GM21737 (cell line): Measurements from ENCODE around the gene USP32.

ENCODE experiments used
- ATAC-seq: cut with Tn5 transposase; IDR thresholded peaks from one replicate; pipeline ENCODE4 v1.9.1; 2021; ENCODE audit warnings: mild to moderate bottlenecking, moderate library complexity; ENCODE audit not compliant: unreplicated experiment

USP32 gene

DNA sequence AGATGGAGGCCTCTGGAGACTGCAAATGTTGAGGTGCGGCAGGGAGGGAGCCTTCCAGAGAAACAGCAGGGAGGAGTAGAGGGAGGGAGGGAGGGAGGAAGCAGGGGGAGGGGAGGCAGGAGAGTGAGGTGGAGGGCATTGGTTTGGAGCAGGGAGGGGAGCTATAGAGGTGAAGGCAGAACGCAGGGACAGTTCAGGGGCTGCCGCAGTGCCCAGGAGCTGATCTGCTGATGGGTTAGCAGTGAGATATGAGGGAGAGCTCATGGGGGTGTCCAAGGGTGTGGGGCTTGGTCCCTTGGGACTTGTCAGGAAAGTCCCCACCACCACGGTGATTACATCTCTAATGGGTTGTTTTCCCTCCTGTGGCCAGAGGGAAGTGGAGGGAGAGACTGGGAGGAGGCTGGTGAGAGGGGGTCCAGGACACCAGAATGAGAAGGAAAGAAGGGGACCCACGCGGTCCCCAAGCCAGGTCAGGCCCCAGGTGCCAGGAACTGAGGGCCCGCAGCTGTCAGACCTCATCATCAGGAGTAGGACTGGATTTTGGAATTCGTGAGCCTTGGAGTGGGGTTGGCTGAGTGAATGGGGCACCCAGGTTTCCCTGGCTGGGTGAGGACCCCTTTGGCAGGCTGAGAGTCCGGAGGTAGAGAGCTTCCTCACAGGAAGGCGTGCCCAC lies 231.0 kb downstream of the USP32 start:
- no peak for ATAC-seq

DNA sequence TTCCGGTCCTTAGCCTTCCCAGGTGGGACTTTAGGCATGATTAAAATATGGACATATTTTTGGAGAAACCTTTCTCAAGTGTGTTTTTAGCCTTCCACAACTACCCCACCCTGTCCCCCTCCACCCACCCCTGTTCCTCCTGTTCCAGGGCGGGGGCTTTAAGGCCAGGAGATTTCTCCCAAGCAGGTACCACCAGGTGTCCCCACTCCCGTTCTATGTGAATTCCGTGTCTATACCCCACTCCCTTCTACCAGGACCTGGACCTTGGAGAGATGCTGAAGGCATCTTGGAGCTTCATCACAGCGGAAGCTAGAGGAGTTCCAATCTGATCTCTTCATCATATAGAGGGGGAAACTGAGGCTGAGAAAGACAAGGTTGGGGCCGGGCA lies 232.5 kb downstream of the USP32 start:
- no peak for ATAC-seq

DNA sequence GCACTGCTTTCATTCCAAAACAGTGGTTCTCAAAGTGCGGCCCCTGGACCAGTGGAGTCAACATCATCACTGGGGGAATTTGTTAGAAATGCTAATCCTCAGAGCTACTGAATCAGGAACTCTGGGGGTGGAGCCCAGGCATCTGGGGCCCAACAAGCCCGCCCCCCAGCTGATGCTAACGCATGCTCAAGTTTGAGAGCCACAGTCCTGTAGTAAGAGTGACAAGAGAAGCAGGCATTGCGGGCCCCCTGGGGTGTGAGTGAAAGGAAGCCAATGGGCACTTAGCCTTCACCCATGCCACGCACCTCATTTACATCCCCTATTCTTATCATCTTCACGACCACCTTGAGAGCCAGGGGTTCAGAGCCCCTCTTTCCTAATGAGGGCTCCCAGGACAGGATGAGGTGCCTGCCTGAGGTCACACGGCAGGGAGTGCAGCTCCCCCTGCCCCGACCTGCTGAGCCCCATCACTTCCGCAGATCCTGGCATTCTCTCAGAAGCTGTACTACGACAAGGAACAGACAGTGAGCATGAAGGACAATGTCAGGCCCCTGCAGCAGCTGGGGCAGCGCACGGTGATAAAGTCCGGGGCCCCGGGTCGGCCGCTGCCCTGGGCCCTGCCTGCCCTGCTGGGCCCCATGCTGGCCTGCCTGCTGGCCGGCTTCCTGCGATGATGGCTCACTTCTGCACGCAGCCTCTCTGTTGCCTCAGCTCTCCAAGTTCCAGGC lies 233.0 kb downstream of the USP32 start:
- ATAC-seq = no peak

DNA sequence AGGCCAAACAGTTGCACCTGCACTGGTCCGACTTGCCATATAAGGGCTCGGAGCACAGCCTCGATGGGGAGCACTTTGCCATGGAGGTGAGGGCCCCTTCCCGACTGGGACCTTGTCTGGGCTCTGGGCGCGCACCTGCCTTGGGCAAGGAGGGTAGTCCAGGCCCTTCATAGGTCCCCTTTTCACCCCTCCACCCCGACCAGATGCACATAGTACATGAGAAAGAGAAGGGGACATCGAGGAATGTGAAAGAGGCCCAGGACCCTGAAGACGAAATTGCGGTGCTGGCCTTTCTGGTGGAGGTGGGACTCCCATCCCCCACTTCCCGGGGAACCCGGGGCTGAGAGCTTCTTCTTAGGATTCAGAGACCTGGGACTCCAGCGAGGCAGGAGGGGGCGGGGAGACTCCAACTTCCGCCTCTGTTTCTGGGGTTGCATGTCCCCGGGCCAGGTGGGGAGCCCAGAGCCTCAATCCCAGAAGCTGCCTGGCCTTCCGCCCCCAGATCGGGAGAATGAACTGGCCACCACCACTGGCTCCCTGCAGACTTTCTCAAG lies 234.4 kb downstream of the USP32 start:
- no peak for ATAC-seq

DNA sequence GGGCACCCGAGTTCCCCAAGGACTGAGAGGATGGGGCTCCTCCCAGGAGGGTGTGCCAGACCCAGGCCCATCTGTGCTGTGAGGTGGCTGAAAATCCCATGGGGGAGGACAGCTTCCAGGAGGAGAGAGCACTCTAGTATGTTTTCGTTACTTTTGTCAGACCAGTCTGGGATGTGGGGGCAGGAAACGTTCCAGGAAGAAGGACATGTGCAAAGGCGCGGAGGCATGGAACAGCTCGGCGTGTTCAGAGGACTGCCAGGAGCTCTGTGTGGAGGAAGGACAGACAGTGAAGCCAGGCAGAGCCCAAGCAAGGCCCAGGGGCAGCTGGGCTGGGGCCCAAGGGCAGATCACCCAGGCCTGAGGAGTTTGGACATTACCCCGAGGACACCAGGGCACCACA lies 235.2 kb downstream of the USP32 start:
- ATAC-seq = no peak

DNA sequence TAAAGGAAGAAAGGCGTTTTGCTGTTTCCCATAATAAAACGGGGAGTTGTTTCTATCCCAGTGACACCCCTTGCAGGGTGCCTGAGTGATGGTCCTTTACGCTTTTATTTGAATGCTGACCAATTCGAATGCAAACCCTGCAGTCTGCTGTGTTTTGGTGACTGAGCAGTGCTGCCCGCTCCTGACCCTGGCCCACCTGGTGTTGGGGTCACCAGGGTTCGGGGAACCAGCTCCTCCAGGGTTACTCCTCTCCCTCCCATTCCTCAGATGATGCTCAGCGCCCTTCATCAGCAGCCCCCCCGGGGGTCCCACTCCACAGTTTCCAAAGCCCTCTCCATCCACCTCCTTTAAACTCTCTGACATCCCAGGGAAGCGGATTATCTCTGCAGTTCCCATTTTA lies 236.1 kb downstream of the USP32 start:
- no peak for ATAC-seq

DNA sequence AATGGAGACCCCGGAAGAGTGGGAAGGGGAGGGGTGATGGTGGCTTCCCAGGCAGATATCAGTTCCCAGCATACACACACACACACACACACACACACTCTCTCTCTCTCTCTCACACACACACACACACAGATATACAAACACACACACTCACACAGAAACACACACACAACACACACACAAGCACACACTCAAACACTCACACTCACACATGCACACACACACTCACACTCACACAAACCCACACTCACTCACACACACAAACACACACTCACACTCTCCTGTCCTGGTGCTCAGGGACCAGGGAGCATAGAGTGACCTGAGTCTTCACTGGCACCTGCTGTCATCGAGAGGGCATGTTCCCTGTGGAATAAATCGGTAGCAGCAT lies 236.5 kb downstream of the USP32 start:
- ATAC-seq = no peak

DNA sequence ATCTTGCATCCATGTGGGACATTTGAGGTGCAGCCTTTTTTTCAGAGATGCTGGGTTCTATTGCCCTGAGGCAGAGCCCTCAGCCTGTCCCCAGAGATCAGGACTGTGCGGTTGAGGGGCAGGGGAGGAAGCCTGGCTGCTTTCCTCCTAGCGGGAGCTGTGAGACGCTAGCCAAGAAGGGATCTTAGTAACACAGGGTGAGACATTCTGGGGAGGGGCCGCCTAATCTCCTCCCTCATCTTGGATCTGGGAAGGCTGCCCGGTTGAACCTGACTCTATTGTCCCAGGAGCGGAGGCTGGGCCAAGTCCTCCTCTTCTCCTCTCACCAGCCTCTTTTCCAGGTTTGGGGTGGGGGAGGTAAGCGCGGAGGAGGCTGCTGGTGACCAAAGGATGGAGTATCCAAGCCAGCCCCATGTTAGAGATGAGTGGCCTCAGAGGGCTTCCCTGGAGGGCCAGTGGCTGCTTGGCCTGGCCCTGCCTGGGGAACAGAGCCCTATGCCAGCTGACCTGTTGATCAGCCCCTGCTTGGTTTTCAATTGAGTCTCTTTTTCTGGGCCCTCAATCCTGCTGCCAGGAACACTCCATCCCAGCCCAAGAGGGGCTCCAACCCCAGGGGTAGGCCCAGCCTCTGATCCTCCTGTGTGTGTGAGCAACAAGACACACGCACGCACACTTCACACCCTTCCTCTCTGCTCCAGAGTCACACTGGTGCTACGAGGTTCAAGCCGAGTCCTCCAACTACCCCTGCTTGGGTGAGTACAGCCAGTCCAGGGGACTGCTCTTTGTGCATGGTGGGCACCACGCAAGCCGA lies 237.1 kb downstream of the USP32 start:
- ATAC-seq = no peak

DNA sequence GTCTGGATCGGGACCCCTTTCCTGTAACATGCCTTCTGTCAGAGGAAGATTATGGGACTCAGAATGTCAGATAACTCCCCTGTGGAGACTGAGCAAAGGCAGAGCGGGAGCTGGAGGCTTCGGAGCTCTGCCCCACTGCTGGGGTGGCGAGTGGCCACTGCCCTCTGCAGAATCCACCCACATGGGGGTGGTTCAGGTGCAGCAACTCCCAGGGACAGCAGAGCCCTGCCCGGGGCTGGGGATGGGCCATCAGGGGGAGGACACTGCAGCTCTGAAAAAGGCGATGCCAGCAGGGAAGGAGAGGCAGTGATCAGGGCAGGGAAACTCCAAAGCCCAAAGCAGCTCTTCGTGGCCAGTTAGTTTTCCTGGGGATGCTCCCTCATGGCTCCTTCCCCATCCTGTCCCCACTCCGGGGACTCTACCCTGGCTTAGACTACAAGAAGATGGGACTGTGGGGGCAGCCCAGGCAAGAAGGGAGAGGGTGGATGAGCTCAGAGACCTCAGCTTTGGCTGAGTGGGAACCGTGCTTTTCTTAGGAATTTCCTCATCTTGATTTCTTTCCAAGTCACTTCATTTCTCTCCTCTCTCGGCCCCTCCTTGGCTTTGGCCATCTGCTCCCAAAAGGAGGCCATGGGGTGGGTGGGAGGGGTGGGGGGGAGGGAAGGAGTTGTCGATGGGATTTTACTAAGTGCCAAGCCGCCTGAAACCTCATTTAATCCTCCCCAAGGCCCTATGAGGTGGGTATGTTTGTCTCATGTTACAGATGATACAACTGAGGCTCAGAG lies 238.1 kb downstream of the USP32 start:
- no peak for ATAC-seq

DNA sequence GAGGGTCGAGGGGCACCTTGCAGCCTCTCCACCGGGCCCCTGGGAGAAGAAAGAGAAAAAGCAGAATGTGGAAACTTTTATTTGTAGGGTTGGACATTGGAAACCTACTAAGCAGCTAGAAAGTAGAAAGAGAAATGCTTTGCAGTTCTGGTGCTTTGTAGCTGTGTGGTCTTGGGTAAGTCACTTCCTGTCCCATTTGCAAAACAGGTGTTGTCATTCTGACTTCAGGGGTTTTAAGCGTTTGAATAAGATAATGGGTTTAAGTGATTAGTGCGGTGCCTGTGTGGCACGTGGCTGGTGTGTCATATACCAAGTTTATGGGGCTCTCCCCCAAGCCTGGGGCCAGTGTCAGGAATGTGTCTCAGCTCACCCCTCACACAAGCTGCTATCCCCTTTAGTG lies 240.6 kb downstream of the USP32 start:
- no peak for ATAC-seq

DNA sequence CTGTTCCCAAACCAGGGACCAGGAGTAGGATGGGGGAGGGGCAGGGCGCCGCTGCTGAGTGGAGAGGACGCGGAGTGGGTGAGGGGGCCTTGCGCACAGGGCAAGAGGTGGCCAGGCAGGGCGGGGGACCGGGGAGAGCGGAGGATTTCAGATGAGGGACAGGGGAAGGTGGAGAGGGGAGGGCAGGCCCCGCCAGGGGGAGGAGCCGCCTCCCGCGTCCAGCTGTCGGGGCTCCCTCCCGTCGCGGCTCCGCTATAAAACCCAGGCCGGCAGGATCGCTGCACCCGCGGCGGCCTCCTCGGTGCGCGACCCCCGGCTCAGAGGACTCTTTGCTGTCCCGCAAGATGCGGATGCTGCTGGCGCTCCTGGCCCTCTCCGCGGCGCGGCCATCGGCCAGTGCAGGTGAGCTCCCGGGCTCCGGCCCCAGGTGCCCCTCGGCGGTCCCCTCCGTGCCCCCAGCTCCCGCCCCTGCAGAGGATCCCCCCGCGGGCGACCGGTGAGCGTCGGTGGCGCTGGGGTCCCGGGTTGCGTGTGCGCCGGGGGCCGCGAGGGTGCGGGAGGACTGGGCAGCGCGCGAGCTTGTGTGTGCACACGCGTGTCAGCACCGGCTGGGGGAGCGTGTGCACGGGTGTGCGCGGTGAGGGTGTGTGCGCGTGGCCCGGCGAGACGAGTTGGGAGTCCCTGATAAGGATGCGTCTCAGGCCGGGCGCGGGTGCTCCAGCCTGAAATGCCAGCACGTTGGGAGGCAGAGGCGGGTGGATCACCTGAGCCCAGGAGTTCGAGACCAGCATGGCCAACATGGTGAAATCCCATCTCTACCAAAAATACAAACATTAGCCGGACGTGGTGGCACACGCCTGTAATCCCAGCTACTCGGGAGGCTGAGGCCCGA lies 242.0 kb downstream of the USP32 start, which contains the start of gene CA4:
CA4 (plus strand) TSS at position 283 of the 892 bp plus-strand sequence; CDS start at position 345, 62 bp downstream.
- no peak for ATAC-seq

DNA sequence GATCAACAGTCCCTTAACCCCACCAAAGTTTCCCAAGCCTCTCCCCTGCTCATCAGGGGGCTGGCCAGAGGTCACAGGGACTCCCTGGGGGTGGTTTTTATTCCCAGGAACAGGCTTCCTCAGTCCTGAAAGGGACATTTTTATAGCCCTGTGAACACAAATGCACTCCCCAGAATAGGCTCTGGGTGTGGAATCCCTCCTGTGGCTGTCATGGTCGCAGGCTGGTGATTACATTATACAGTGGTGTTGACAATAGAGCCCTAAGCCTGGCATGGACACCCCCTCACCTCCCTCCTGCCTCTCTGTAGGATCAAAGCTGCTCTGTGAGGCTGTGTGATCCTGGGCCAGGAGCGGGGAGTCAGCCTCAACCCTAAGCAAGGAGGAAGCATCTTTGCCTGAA lies 243.6 kb downstream of the USP32 start:
- no peak for ATAC-seq

DNA sequence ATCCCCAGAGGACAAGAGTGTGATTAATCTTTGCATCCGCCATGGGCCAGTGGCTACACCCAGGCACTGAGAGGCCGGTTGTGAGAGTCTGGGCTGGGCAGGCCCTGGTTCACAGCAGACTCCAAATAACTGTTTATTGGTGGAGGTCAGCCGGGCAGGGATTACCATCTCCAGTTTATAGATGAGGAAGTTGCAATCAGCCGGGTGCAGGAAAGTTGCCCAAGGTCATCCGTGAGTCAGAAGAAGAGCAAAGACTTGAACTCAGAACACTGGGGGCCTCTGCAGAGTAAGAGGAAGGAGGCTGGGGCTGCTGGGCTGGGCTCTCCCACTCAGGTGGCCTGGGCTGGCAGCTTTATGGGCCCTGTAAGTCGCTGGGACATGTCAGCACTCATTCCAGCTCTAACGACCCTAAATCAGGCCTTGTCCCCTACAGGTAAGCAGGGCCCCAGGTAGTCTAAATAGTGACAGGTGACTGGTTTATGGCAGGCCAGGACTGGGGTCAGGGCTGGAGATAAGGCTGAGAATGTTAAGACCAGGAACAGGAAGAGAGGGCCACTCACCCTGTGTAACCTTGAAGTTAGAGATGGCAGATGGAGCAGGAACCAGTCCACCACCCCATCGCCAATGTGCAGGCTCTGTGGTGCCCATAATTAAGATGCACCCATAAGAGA lies 244.2 kb downstream of the USP32 start:
- no peak for ATAC-seq

DNA sequence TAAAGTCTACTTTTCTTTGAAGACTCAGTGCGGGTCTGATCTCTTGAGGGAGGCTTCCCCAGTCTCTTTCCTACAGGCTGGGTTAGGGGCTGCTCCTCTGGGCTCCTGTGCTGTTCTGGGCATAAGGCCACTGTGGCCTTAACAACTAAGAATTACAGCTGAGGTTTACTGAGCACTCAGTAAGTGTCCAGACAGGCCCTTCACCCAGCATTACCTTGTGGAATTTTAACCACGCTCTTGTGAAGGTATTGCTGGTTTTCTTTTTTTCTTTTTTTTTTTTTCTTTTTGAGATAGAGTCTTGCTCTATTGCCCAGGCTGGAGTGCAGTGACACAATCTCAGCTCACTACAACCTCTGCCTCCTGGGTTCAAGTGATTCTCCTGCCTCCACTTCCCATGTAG lies 245.7 kb downstream of the USP32 start:
- no peak for ATAC-seq

DNA sequence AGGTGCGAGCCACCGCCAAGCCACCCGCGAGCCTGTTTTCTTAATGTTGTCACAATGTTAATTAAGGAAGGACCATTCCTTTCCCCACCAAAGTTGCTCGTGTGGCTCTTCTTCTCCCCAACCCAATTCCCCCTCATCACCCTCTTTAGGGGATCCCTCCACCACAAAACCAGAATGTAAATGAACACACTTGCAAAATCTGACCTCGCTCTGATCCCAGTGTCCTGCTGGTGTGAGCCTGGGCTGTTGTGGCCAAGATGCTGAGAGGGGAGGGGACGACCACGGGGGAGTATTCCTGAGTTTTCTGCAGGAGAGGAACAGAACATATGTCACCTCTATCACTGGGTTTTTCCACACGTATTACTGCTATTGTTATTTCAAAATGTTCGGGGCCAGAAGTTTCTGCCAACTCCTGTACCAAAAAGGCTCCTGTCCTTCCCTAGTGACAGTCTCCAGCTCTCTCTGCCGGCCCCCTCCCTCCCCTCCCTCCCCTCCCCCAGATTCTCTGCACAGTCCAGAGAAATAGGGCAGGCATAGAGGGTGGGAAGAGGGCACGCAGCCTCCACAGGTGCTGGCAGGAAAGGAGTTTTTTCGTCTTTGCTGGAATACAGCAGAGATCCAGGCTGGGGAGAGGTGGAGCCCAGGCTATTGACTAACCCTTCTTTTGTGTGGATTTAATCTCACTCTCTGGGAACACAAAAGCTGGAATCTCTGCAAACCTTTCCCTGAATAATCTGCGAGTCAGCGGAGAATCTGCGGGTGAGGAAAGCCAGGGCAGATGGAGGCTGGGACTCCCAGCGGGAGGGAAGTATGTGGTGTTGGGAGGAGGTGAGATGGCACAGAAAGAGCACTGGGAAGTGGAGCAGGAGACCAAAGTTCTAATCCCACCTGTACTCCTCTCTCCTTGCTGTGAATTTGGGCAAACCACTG lies 246.7 kb downstream of the USP32 start:
- ATAC-seq = no peak

DNA sequence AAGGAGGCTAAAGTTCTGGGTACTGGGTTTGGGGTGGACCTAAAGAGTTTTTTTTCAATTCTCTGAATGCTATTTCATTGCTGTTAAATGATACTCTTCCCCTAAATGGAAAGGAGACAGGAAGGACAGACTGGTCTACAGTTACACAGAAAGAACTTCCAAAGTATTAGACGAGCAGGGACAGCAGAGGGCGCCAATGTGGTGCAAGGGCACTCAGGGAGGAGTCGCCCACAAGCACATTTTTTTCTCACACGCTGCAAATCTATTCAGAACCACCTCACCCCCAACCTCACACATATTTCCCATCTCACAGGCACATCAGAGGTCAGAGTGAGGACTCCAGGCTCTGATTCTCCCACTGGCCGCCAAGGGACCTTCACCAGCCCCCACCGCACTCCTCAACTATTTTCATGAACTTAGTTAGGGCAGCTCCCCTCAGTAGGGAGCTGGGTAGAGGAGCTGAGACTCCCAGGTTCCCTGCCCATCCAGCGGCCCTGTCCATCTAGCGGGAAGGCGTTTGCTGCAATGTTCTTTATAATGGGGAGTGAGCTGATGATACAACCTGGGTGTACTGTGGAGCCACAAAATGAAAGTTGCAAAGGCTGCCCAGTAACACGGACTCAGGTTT lies 248.9 kb downstream of the USP32 start:
- ATAC-seq = no peak

DNA sequence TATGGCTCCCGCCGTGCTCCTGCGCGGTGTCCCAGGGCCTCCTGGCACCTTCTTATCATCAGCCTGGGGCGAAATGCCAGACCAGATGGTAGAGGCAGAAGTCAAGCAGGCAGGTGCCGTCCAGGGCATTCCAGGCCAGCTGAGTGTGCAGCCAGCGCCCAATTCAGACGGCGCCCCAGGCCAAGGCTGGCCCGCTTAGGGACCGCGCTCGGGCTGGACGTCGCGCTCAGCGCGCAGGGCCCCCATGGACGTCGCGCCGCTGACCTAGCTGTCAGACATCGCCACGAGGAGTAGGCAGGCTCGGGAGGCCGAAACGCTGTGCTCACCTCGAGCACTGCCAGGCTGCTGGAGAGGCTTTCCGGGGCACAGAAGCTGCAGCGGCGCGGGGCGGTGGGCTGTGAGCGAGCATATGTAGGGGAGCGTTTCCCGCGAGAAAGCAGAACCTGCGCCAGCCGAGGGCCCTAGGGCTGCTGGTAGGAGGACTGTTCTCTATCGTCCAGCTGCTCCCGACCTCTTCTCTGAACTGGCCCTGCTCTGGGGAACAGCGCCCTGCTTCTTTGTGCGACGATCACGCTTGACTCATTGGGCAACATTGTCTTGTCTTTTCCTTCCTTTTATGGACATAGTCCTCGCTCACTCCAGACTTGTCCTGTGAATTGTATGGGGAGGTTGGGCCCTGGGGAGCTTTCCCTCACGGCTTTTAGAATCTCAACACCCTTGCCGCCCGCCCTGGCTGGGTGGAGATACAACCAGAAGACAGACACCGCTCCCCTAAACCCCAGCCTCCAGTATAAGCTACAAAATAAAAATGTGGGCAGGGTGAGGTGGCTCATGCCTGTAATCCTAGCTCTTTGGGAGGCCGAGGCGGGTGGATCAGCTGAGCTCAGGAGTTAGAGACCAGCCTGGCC lies 250.6 kb downstream of the USP32 start:
- no peak for ATAC-seq
